HCT116 (cell line): Measurements from ENCODE around the gene POFUT2. TPM values are rescaled to one million over a fixed set of nuclear protein-coding genes. Genes with fewer than 3 reads are reported as not detected.

Experiments
- ATAC-seq: fragments of 200-7000 bp; cut with Tn5 transposase; 2 replicates; pipeline ENCODE4 v1.9.1; 2020; ENCODE audit warnings: mild to moderate bottlenecking, moderate library complexity
- BruUV-seq: library from RNA; stranded (reverse); fragments of 400-500 nt; replicated peaks from 2 replicates; lab custom pipeline; 2021; lab: Mats Ljungman, UMichigan
- CTCF ChIA-PET: fragments of 300-600 bp; sonication (Branson Sonifier 250); formaldehyde crosslinking; loops from one replicate; lab custom pipeline; 2021; ENCODE audit warnings: antibody characterized with exemption; lab: Charles Lee
- POLR2A ChIA-PET: fragments of 300-600, 350-600 bp; sonication (Branson Sonifier 250); formaldehyde crosslinking; loops from one replicate; lab custom pipeline; 2021; ENCODE audit warnings: antibody characterized with exemption; lab: Charles Lee
- RAD21 ChIA-PET, 2 experiments: fragments of 300-600 bp; sonication (Branson Sonifier 250); formaldehyde crosslinking; loops; one replicate each; lab custom pipeline; 2023; ENCODE audit warnings: low total read pairs in 2 of 2; ENCODE audit not compliant: uncharacterized antibody in 2 of 2, unreplicated experiment in 2 of 2, low non-redundant PET in 1 of 2; lab: Charles Lee
- DNase-seq: peaks from one replicate; pipeline ENCODE4 v3.0.0-alpha.2; 2010; ENCODE audit warnings: low read depth, low spot score
- H2AFZ ChIP-seq: fragments of 200-600 bp; shearing (Covaris generic), sonication (generic); 2 replicates; pipeline ENCODE4 v1.6.1; 2017; ENCODE audit warnings: low read depth, mixed run types, mixed read lengths, antibody characterized with exemption, low read length; ENCODE audit not compliant: poor library complexity, severe bottlenecking
- H3K27ac ChIP-seq: 2 replicates; pipeline ENCODE4 v1.5.1; 2012; ENCODE audit warnings: low read depth, low read length
- H3K27me3 ChIP-seq: fragments of 200-600 bp; sonication (generic); 2 replicates; pipeline ENCODE4 v1.6.1; 2016; ENCODE audit warnings: mixed run types, low read length, mixed read lengths; ENCODE audit not compliant: insufficient read depth
- H3K36me3 ChIP-seq, 2 experiments: fragments of 200-500 bp in 1 of 2; fragments of 200-600 bp in 1 of 2; sonication (Bioruptor generic) in 1 of 2; sonication (generic) in 1 of 2; 2 replicates each; pipeline versions ENCODE4 v1.5.1 to v1.6.1; 2014 to 2016; ENCODE audit warnings: low read length in 2 of 2, inconsistent platforms in 1 of 2, mixed read lengths in 1 of 2, mixed run types in 1 of 2; ENCODE audit not compliant: insufficient read depth in 2 of 2, control insufficient read depth in 1 of 2
- H3K4me1 ChIP-seq, 2 experiments: fragments of 200-600 bp in 1 of 2; sonication (generic) in 1 of 2; 2 replicates each; pipeline versions ENCODE4 v1.5.1 to v1.6.1; 2012 to 2017; ENCODE audit warnings: low read length in 2 of 2, inconsistent platforms in 1 of 2, mild to moderate bottlenecking in 1 of 2, mixed read lengths in 1 of 2, mixed run types in 1 of 2, moderate library complexity in 1 of 2; ENCODE audit not compliant: insufficient read depth in 2 of 2, control insufficient read depth in 1 of 2
- H3K4me2 ChIP-seq: fragments of 200-600 bp; sonication (generic); 2 replicates; pipeline ENCODE4 v1.6.1; 2017; ENCODE audit warnings: mixed run types, low read length, mixed read lengths
- H3K4me3 ChIP-seq, 2 experiments: fragments of 200-600 bp in 1 of 2; sonication (generic) in 1 of 2; replicated peaks in 1 of 2; 2 replicates each; pipeline ENCODE4 v1.5.1; 2011 to 2016; ENCODE audit warnings: low read length in 2 of 2, control low read depth in 1 of 2, low read depth in 1 of 2, mild to moderate bottlenecking in 1 of 2, mixed read lengths in 1 of 2, mixed run types in 1 of 2
- H3K79me2 ChIP-seq: fragments of 200-600 bp; sonication (generic); 2 replicates; pipeline ENCODE4 v1.6.1; 2017; ENCODE audit warnings: mild to moderate bottlenecking, mixed run types, low read length, moderate library complexity, mixed read lengths; ENCODE audit not compliant: insufficient read depth
- H3K9ac ChIP-seq: fragments of 200-600 bp; sonication (generic); 2 replicates; pipeline ENCODE4 v1.6.1; 2016; ENCODE audit warnings: low read length, mixed read lengths
- H3K9me2 ChIP-seq: fragments of 200-600 bp; sonication (generic), shearing (Covaris generic); 2 replicates; pipeline ENCODE4 v1.6.1; 2017; ENCODE audit warnings: mixed run types, mild to moderate bottlenecking, moderate library complexity; ENCODE audit not compliant: insufficient read depth
- H3K9me3 ChIP-seq, 2 experiments: fragments of 200-500 bp in 1 of 2; fragments of 200-600 bp in 1 of 2; sonication (Bioruptor generic) in 1 of 2; sonication (generic) in 1 of 2; 2 replicates each; pipeline ENCODE4 v1.6.1; 2014 to 2017; ENCODE audit warnings: low read length in 2 of 2, mixed read lengths in 2 of 2, inconsistent platforms in 1 of 2, low read depth in 1 of 2, mild to moderate bottlenecking in 1 of 2, mixed run types in 1 of 2, moderate library complexity in 1 of 2; ENCODE audit not compliant: control insufficient read depth in 1 of 2, insufficient read depth in 1 of 2
- H4K20me1 ChIP-seq: fragments of 200-600 bp; sonication (generic), shearing (Covaris generic); 2 replicates; pipeline ENCODE4 v1.6.1; 2017; ENCODE audit warnings: mixed run types, mild to moderate bottlenecking, moderate library complexity; ENCODE audit not compliant: insufficient read depth
- ATF3 ChIP-seq: IDR thresholded peaks from 2 replicates; pipeline ENCODE4 v1.6.1; 2012
- CBX3 ChIP-seq: IDR thresholded peaks from 2 replicates; pipeline ENCODE4 v1.6.1; 2012; ENCODE audit warnings: low read depth
- CTCF ChIP-seq, 3 experiments: fragments of 200-600 bp in 1 of 3; sonication (generic) in 1 of 3; IDR thresholded peaks in 2 of 3; conservative IDR thresholded peaks in 1 of 3; 2 replicates each; pipeline ENCODE4 v1.5.1; 2012 to 2017; ENCODE audit warnings: low read depth in 2 of 3, low read length in 2 of 3, antibody characterized with exemption in 1 of 3, borderline replicate concordance in 1 of 3, control low read depth in 1 of 3, mild to moderate bottlenecking in 1 of 3, mixed read lengths in 1 of 3, mixed run types in 1 of 3, moderate library complexity in 1 of 3; ENCODE audit not compliant: insufficient read depth in 1 of 3
- ELF1 ChIP-seq: IDR thresholded peaks from 2 replicates; pipeline ENCODE4 v1.6.1; 2012; ENCODE audit warnings: low read depth, borderline replicate concordance
- EZH2 ChIP-seq: fragments of 200-600 bp; sonication (generic); IDR thresholded peaks from 2 replicates; pipeline ENCODE4 v1.6.1; 2017; ENCODE audit warnings: antibody characterized with exemption, mixed run types
- EZH2phosphoT487 ChIP-seq: fragments of 200-600 bp; IDR thresholded peaks from 2 replicates; pipeline ENCODE4 v1.6.1; 2018; ENCODE audit warnings: antibody characterized with exemption, borderline replicate concordance
- FOSL1 ChIP-seq: IDR thresholded peaks from 2 replicates; pipeline ENCODE4 v1.6.1; 2012; ENCODE audit warnings: low read depth
- MAX ChIP-seq: IDR thresholded peaks from 2 replicates; pipeline ENCODE4 v1.6.1; 2012
- POLR2A ChIP-seq: IDR thresholded peaks from 2 replicates; pipeline ENCODE4 v1.7.0; 2011; ENCODE audit warnings: borderline replicate concordance; ENCODE audit not compliant: insufficient read depth, insufficient read length; ENCODE audit errors: extremely low read depth
- RAD21 ChIP-seq: IDR thresholded peaks from 2 replicates; pipeline ENCODE4 v1.6.1; 2012; ENCODE audit warnings: low read depth, mild to moderate bottlenecking
- REST ChIP-seq: IDR thresholded peaks from 2 replicates; pipeline ENCODE4 v1.6.1; 2012; ENCODE audit warnings: low read depth
- SIN3A ChIP-seq: IDR thresholded peaks from 2 replicates; pipeline ENCODE4 v1.6.1; 2012; ENCODE audit warnings: low read depth
- SP1 ChIP-seq: IDR thresholded peaks from 2 replicates; pipeline ENCODE4 v1.6.1; 2012; ENCODE audit warnings: low read depth
- SRF ChIP-seq: IDR thresholded peaks from 2 replicates; pipeline ENCODE4 v1.6.1; 2012; ENCODE audit warnings: low read depth
- TCF7L2 ChIP-seq: IDR thresholded peaks from 2 replicates; pipeline ENCODE4 v1.7.0; 2011; ENCODE audit warnings: borderline replicate concordance, inconsistent platforms; ENCODE audit not compliant: insufficient read depth, insufficient read length; ENCODE audit errors: extremely low read depth
- YY1 ChIP-seq: IDR thresholded peaks from 2 replicates; pipeline ENCODE4 v1.6.1; 2011; ENCODE audit warnings: low read length, low read depth, moderate library complexity, mild to moderate bottlenecking; ENCODE audit not compliant: insufficient replicate concordance; ENCODE audit errors: extremely low read depth
- ZBTB33 ChIP-seq: IDR thresholded peaks from 2 replicates; pipeline ENCODE4 v1.6.1; 2011; ENCODE audit warnings: mild to moderate bottlenecking, low read length, moderate library complexity; ENCODE audit not compliant: insufficient replicate concordance; ENCODE audit errors: extremely low read depth
- ZFX ChIP-seq: fragments of 450-650 bp; IDR thresholded peaks from 2 replicates; pipeline ENCODE4 v1.6.1; 2017
- ZNF274 ChIP-seq: fragments of 200-500 bp; sonication (Bioruptor generic); IDR thresholded peaks from 2 replicates; pipeline ENCODE4 v1.6.1; 2014; ENCODE audit warnings: mild to moderate bottlenecking, low read depth, low read length, inconsistent platforms
- intact Hi-C: fragments of 100-400 bp; cut with micrococcal nuclease; formaldehyde crosslinking; loops from 2 replicates; pipeline ENCODE4 v1.10.0; 2022
- total RNA-seq: library from RNA; stranded (reverse); gene quantifications from one replicate; pipeline ENCODE4 v1.2.1, GENCODE V29; 2021; ENCODE audit not compliant: unreplicated experiment

POFUT2 gene
- total RNA-seq, 1 experiment from 2014 or later = 20.5 TPM

- DNase-seq = no peak
- ChIA-PET CTCF (no interaction called here), POLR2A (no interaction called here)
Measured at GRCh38 chr21:45300786-45301520, 13.3 kb upstream of the POFUT2 start.

More at GRCh38 chr21:45300786-45301520, 13.3 kb upstream of the POFUT2 start:
- Histone ChIP-seq H3K4me2 (no peak overlapping the region), H3K9ac (no peak overlapping the region), H3K36me3 (no peaks in the 10 kb centered on the region), H2AFZ (no peak overlapping the region), H4K20me1 (no peaks in the 10 kb centered on the region), H3K9me2 (no peaks in the 10 kb centered on the region), H3K9me3 (no peaks in the 10 kb centered on the region), H3K27ac (no peak overlapping the region), H3K4me3 (no peak overlapping the region), H3K79me2 (no peaks in the 10 kb centered on the region), H3K27me3 (no peaks in the 10 kb centered on the region), H3K4me1 (no peaks in the 10 kb centered on the region)
- no peak for TF ChIP-seq REST
- no peak for TF ChIP-seq ELF1
- TF ChIP-seq POLR2A = no peak
- no peak for TF ChIP-seq TCF7L2
- no peak for TF ChIP-seq CTCF (IDR thresholded peaks at IDR 0.05 in 2 of 3, conservative IDR thresholded peaks at IDR 0.05 in 1 of 3; ENCODE audit: borderline replicate concordance in 1 of 3, insufficient read depth in 1 of 3, low read depth in 2 of 3, low read length in 2 of 3)
- TF ChIP-seq ATF3 = no peak
- no peak for TF ChIP-seq SP1
- TF ChIP-seq YY1 = no peak
- TF ChIP-seq SRF = no peak
- no peak for TF ChIP-seq FOSL1
- no peak for TF ChIP-seq RAD21
- no peak for TF ChIP-seq ZNF274
- no peak for TF ChIP-seq ZFX
- no peak for TF ChIP-seq SIN3A
- TF ChIP-seq MAX = no peak
- TF ChIP-seq ZBTB33 = no peak
- no peak for TF ChIP-seq EZH2
- no peak for TF ChIP-seq EZH2phosphoT487
- no peak for TF ChIP-seq CBX3
- intact Hi-C loops = no loop called here
- no peak for ATAC-seq
- RAD21 ChIA-PET = no interaction called here
- BruUV-seq = no TSS peak
